Kidney (tissue), 14 donors: ENCODE measurements around the gene NFE2. TPM values are rescaled to one million over a fixed set of nuclear protein-coding genes. Genes with fewer than 3 reads are reported as not detected.

Experiments
- DNase-seq, 5 donors: peaks; one replicate each; pipeline ENCODE4 v3.0.0-alpha.2; 2013 to 2020
- FAIRE-seq: peaks from 2 replicates; lab custom pipeline; 2012; peaks lifted over from hg19 to GRCh38; lab: Jason Lieb, UNC
- H3K27ac ChIP-seq, 2 donors: one replicate each; pipeline ENCODE4 v1.7.0; 2013; ENCODE audit warnings: low read depth in 2 of 2, low read length in 2 of 2, inconsistent platforms in 1 of 2
- H3K27me3 ChIP-seq: one replicate; pipeline ENCODE4 v1.7.1; 2013; ENCODE audit warnings: low read length, inconsistent platforms; ENCODE audit not compliant: control insufficient read depth, insufficient read depth
- H3K36me3 ChIP-seq, 3 donors: one replicate each; pipeline versions ENCODE4 v1.7.0 to v1.7.1; 2013; ENCODE audit warnings: low read length in 3 of 3, control low read depth in 1 of 3, inconsistent platforms in 1 of 3; ENCODE audit not compliant: insufficient read depth in 3 of 3, control insufficient read depth in 2 of 3
- H3K4me1 ChIP-seq, 3 donors: one replicate each; pipeline versions ENCODE4 v1.7.0 to v1.7.1; 2013; ENCODE audit warnings: low read length in 3 of 3, inconsistent platforms in 1 of 3, low read depth in 1 of 3; ENCODE audit not compliant: control insufficient read depth in 2 of 3, insufficient read depth in 2 of 3
- H3K4me3 ChIP-seq, 3 donors: one replicate each; pipeline versions ENCODE4 v1.7.0 to v1.8.1; 2013; ENCODE audit warnings: low read length in 3 of 3, control low read depth in 1 of 3, inconsistent platforms in 1 of 3
- H3K9ac ChIP-seq, 3 donors: one replicate each; pipeline versions ENCODE4 v1.7.0 to v1.7.1; 2013; ENCODE audit warnings: low read length in 3 of 3, control low read depth in 1 of 3, inconsistent platforms in 1 of 3
- H3K9me3 ChIP-seq, 3 donors: one replicate each; pipeline versions ENCODE4 v1.7.0 to v1.7.1; 2013; ENCODE audit warnings: low read length in 3 of 3, control low read depth in 1 of 3, inconsistent platforms in 1 of 3; ENCODE audit not compliant: control insufficient read depth in 2 of 3, insufficient read depth in 1 of 3
- CTCF ChIP-seq: IDR thresholded peaks from 3 replicates; pipeline ENCODE4 v1.5.1; 2012; ENCODE audit warnings: mild to moderate bottlenecking, moderate library complexity, borderline replicate concordance; ENCODE audit not compliant: insufficient read depth; ENCODE audit errors: extremely low read depth
- intact Hi-C: fragments of 100-400 bp; cut with DNase I; formaldehyde crosslinking; loops from one replicate; pipeline ENCODE4 v1.11.1; 2022
- polyA plus RNA-seq: library from polyadenylated mRNA; stranded (reverse); fragments of 350-450 nt; fragmentation: Illumina TruSeq; extraction: RNeasy Lipid Tissue Mini Kit (QIAGEN cat#74804); gene quantifications from one replicate; pipeline ENCODE4 v1.2.3, GENCODE V29; 2014; ENCODE audit warnings: low read depth, low replicate concordance; ENCODE audit not compliant: insufficient read depth
- total RNA-seq: library from RNA; stranded (reverse); fragmentation: NEBNext Ultra II Directional; extraction: Animal tissue kit (Norgen Biotek cat#: 25700); gene quantifications from one replicate; pipeline ENCODE4 v1.2.1, GENCODE V29; 2021
- donor health status: control.
- donor health status: control.
- donor health status: control.
- donor health status: control.
- donor health status: control.
- donor health status: DM: yes; HTN: yes; CAD: no.
- donor health status: Normal renal cell carcinoma (clear cell type).

The NFE2 gene
- total and polyA plus RNA-seq, 2 donors from 2014 or later: 1.6 TPM; not detected in 1

- intact Hi-C loops: no loop called here
- Histone ChIP-seq H3K4me1 (peaks cover 0 to 12% (median 5%) of the 10 kb centered on the region in 3 donors), H3K27me3 (no peaks in the 10 kb centered on the region), H3K4me3 (no peak overlapping the region), H3K9ac (no peak overlapping the region), H3K36me3 (no peaks in the 10 kb centered on the region), H3K27ac (no peak overlapping the region), H3K9me3 (no peaks in the 10 kb centered on the region)
- TF ChIP-seq CTCF: no peak
- FAIRE-seq (no peak), DNase-seq (peak in 4 of 5 donors; percentile 29 to 92 (median 60))
Observed at GRCh38 chr12:54304187-54304810, 3.5 kb upstream of the NFE2 start.

GRCh38 chr12:54303640-54304039 is 2.8 kb upstream of the NFE2 start:
- Histone ChIP-seq H3K27me3 (no peaks in the 10 kb centered on the region), H3K36me3 (no peaks in the 10 kb centered on the region), H3K27ac (no peak overlapping the region), H3K4me3 (no peak overlapping the region), H3K9ac (no peak overlapping the region), H3K4me1 (peaks cover 0 to 12% (median 5%) of the 10 kb centered on the region in 3 donors), H3K9me3 (no peaks in the 10 kb centered on the region)
- no peak for TF ChIP-seq CTCF
- intact Hi-C loops: no loop called here
- FAIRE-seq (no peak), DNase-seq (no peak)

- no peak for TF ChIP-seq CTCF
- peaks cover 0 to 12% (median 5%) of the 10 kb centered on the region in 3 donors for H3K4me1 ChIP-seq
- peak overlapping the region in 1 of 3 donors; percentile 47 for H3K4me3 ChIP-seq
- H3K9me3 ChIP-seq: no peaks in the 10 kb centered on the region
- no peaks in the 10 kb centered on the region for H3K36me3 ChIP-seq
- DNase-seq: peak in 4 of 5 donors; percentile 35 to 67 (median 58)
- H3K27me3 ChIP-seq: no peaks in the 10 kb centered on the region
- no peak overlapping the region for H3K27ac ChIP-seq
- no peak overlapping the region for H3K9ac ChIP-seq
- no peak for FAIRE-seq
- intact Hi-C loops: no loop called here
Observed at GRCh38 chr12:54301428-54302048, 723 bp upstream of the NFE2 start.
